ENCODE measurements around the gene AMMECR1L. TPM values are rescaled to one million over a fixed set of nuclear protein-coding genes. Genes with fewer than 3 reads are reported as not detected.
"Not testable (repeated sequence)": the region's sequence is repeated elsewhere in the genome, so short reads cannot be mapped to it uniquely, and the experiment has no call there.

AMMECR1L gene
- total and polyA plus RNA-seq, 11 donors, result 4.0 to 12.7 (median 10.2) TPM

DNA sequence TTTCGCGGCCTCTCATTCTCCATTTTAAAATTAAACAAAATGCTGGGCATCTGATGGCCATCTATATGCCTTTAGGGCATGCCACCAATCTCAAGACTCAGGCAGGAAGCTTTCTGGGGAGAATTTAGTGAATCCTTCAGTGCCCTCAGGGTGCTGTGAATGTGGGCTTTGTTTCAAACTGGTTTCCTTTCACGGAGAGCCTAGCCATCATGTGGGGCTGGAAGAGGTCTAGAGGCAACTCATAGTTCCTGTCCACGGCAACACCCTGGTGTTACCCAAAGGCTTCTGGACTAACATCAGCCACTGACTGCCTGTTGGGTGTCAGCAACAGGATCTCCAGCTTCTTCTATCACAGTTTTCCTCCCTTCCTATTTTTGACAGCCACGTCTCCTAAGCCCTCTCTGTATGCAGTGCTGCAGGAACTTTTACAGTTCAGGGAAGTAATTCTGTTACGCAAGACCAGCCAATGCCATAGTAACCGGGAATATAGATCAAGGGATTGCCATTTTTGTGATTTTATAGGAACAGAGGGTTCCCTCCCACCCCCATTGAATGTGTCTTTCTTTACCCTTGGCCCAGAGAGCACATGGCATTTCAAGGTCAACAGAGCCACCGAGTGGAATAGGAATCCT, 66.8 kb downstream of the AMMECR1L start:
- H3K4me1 ChIP-seq, result peaks cover 0 to 4% (median 0%) of the 10 kb centered on the region in 12 donors
- intact Hi-C loops (cut with DNase I), result no loop called here

DNA sequence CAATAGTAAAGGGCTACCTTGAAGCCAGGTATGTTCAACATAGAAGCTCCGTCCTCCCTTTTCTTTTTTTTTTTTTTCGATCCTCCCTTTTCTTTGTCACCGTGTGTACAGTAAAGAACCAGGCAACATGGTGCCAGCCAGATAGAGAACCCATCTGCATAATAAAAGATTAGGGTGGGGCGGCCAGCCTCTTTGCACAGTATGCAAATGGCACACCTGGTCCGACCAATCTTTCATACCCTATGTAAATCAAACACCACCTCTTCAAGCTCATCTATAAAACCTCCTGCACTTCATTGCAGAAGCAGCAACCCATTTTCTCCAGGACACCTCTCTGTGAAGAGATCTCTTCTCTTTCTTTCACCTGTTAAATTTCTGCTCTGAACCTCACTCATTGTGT, 67.5 kb downstream of the AMMECR1L start:
- intact Hi-C loops (cut with DNase I), result no loop called here
- peaks cover 0 to 4% (median 0%) of the 10 kb centered on the region in 12 donors for H3K4me1 ChIP-seq
- H3K27me3 ChIP-seq, result no peaks in the 10 kb centered on the region
- no peak overlapping the region for H3K27ac ChIP-seq
- H3K4me3 ChIP-seq, result no peak overlapping the region
- 74 to 89% (median 80%) methylated on average over 5 of the region's 5 CpGs for WGBS, 4 donors
- DNase-seq, result no peak
- TF ChIP-seq POLR2A (IDR thresholded peaks at IDR 0.05), result no peak
- TF ChIP-seq, protein P1, sequence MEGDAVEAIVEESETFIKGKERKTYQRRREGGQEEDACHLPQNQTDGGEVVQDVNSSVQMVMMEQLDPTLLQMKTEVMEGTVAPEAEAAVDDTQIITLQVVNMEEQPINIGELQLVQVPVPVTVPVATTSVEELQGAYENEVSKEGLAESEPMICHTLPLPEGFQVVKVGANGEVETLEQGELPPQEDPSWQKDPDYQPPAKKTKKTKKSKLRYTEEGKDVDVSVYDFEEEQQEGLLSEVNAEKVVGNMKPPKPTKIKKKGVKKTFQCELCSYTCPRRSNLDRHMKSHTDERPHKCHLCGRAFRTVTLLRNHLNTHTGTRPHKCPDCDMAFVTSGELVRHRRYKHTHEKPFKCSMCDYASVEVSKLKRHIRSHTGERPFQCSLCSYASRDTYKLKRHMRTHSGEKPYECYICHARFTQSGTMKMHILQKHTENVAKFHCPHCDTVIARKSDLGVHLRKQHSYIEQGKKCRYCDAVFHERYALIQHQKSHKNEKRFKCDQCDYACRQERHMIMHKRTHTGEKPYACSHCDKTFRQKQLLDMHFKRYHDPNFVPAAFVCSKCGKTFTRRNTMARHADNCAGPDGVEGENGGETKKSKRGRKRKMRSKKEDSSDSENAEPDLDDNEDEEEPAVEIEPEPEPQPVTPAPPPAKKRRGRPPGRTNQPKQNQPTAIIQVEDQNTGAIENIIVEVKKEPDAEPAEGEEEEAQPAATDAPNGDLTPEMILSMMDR (IDR thresholded peaks at IDR 0.05), result no peak
- H3K36me3 ChIP-seq, result no peaks in the 10 kb centered on the region
- no peak for ATAC-seq
- H3K9me3 ChIP-seq, result peaks cover 0 to 34% (median 16%) of the 10 kb centered on the region in 12 donors

More for the DNA sequence above, 66.8 kb downstream of the AMMECR1L start:
- no peak for TF ChIP-seq POLR2A (IDR thresholded peaks at IDR 0.05)
- TF ChIP-seq, protein P1 (IDR thresholded peaks at IDR 0.05), result no peak
- Histone ChIP-seq H3K9me3 (peaks cover 0 to 34% (median 16%) of the 10 kb centered on the region in 12 donors), H3K36me3 (no peaks in the 10 kb centered on the region), H3K27me3 (no peaks in the 10 kb centered on the region), H3K4me3 (no peak overlapping the region), H3K27ac (no peak overlapping the region)
- ATAC-seq, result no peak
- WGBS, 4 donors, result 77 to 84% (median 81%) methylated on average over 8 of the region's 8 CpGs
- no peak for DNase-seq

DNA sequence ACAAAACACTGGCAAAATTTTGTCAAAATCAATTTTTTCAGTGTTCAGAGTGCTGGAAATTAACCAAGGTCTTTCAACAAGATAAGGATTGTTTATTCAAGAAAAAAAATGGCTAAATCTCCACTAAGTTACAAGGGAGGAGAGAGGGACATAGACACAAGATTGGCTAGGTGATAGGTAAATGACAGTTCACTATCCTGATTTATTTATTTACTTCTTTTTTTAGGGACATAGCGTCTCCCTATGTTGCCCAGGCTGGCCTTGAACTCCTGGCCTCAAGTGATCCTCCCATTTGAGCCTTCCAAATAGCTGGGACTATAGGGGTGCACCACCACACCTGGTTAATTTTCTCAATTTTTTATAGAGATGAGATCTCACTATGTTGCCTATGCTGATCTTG, 71.1 kb downstream of the AMMECR1L start:
- Histone ChIP-seq H3K4me1 (peaks cover 0 to 14% (median 3%) of the 10 kb centered on the region in 12 donors), H3K27ac (no peak overlapping the region), H3K4me3 (no peak overlapping the region), H3K27me3 (no peaks in the 10 kb centered on the region), H3K9me3 (peaks cover 0 to 11% (median under 1%) of the 10 kb centered on the region in 12 donors), H3K36me3 (no peaks in the 10 kb centered on the region)
- DNase-seq, result no peak
- intact Hi-C loops (cut with DNase I), result loop anchor here in 3 of 10 donors (5.0 kb wide), 1 partner anchor 112 kb away; the partner anchor contains the start of gene SFT2D3 (in 3 of the 3)
- WGBS, 4 donors, result 93 to 100% (median 96%) methylated on average over 1 of the region's 1 CpG
- no peak for TF ChIP-seq POLR2A (IDR thresholded peaks at IDR 0.05)
- TF ChIP-seq, protein P1 (IDR thresholded peaks at IDR 0.05), result no peak
- no peak for ATAC-seq

DNA sequence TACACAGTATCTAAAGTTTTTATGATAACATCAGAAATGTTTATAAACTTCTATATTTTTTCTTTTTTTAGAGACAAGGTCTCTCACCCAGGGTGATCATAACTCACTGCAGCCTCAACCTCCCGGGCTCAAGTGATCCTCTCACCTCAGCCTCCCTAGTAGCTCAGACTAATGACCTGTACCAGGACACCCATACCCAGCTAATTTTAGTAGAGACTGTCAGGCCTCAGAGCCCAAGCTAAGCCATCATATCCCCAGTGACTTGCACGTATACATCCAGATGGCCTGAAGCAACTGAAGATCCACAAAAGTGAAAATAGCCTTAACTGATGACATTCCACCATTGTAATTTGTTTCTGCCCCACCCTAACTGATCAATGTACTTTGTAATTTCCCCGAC, 73.3 kb downstream of the AMMECR1L start:
- intact Hi-C loops (cut with DNase I), result loop anchor here in 3 of 10 donors (5.0 kb wide), 1 partner anchor 110 kb away; the partner anchor contains the start of gene SFT2D3 (in 3 of the 3)
- H3K4me1 ChIP-seq, result peaks cover 0 to 33% (median 24%) of the 10 kb centered on the region in 12 donors
- not testable (repeated sequence) for H3K36me3 ChIP-seq, ATAC-seq, DNase-seq, H3K27me3 ChIP-seq, H3K27ac ChIP-seq, H3K4me3 ChIP-seq, H3K9me3 ChIP-seq
- 92 to 95% (median 93%) methylated on average over 3 of the region's 3 CpGs for WGBS, 4 donors

Other genes with a start within 250 kb of the AMMECR1L start
- gene GPR17, start 239.8 kb downstream of the AMMECR1L start, total RNA-seq, result under 1 TPM in 6 of 9 donors, not detected in 3; 0.10 to 0.36 (median 0.24) TPM
- 1 to 10 TPM in 1 of 2 donors, under 1 TPM in 1; 0.26 to 8.0 TPM for gene GPR17, start 239.8 kb downstream of the AMMECR1L start, polyA plus RNA-seq
- gene LIMS2, start 210.4 kb downstream of the AMMECR1L start, total RNA-seq, result 100 to 1,000 TPM in 7 of 9 donors, 10 to 100 TPM in 2; 97.1 to 225 (median 158) TPM
- gene LIMS2, start 210.4 kb downstream of the AMMECR1L start, polyA plus RNA-seq, result 100 to 1,000 TPM; 115 to 293 TPM
- gene SFT2D3, start 184.5 kb downstream of the AMMECR1L start, total RNA-seq, result 1 to 10 TPM; 2.4 to 5.2 (median 3.7) TPM
- 1 to 10 TPM; 2.8 to 3.4 TPM for gene SFT2D3, start 184.5 kb downstream of the AMMECR1L start, polyA plus RNA-seq
- 10 to 100 TPM; 16.4 to 49.9 (median 42.0) TPM for gene WDR33, start 74.8 kb downstream of the AMMECR1L start, total RNA-seq
- 10 to 100 TPM; 15.4 to 16.2 TPM for gene WDR33, start 74.8 kb downstream of the AMMECR1L start, polyA plus RNA-seq
- 10 to 100 TPM; 10.9 to 24.1 (median 21.4) TPM for gene POLR2D, start 27.8 kb downstream of the AMMECR1L start, total RNA-seq
- gene POLR2D, start 27.8 kb downstream of the AMMECR1L start, polyA plus RNA-seq, result 10 to 100 TPM in 1 of 2 donors, 1 to 10 TPM in 1; 8.5 to 25.5 TPM
- 10 to 100 TPM; 11.4 to 20.3 (median 15.5) TPM for gene SAP130, start 142.1 kb upstream of the AMMECR1L start, total RNA-seq
- gene SAP130, start 142.1 kb upstream of the AMMECR1L start, polyA plus RNA-seq, result 10 to 100 TPM in 1 of 2 donors, 1 to 10 TPM in 1; 4.6 to 14.5 TPM
- 10 to 100 TPM; 24.0 to 77.4 (median 33.3) TPM for gene UGGT1, start 205.2 kb upstream of the AMMECR1L start, total RNA-seq
- 10 to 100 TPM in 1 of 2 donors, 1 to 10 TPM in 1; 5.8 to 24.9 TPM for gene UGGT1, start 205.2 kb upstream of the AMMECR1L start, polyA plus RNA-seq